ENCODE data around the gene CAB39. TPM values are rescaled to one million over a fixed set of nuclear protein-coding genes. Genes with fewer than 3 reads are reported as not detected.

Gene CAB39
- total and polyA plus RNA-seq, 2 of the 8 experiments (the other 6 are each of a cell fraction or from before 2014, with no cell fraction given) = 16.4 to 50.5 TPM

- TF ChIP-seq BACH1 (IDR thresholded peaks at IDR 0.05; ENCODE audit: low read length) = no peak
- no peak for TF ChIP-seq SIX5 (IDR thresholded peaks at IDR 0.05; ENCODE audit: low read depth, low read length)
- no peak for TF ChIP-seq CBX8 (IDR thresholded peaks at IDR 0.05; ENCODE audit: borderline replicate concordance, low read depth, low read length)
- no peak for TF ChIP-seq CHD1 (IDR thresholded peaks at IDR 0.05; ENCODE audit: low read depth, low read length)
- TF ChIP-seq SAP30 (IDR thresholded peaks at IDR 0.05; ENCODE audit: insufficient read depth, insufficient replicate concordance, low read length) = no peak
- peak; percentile 31; the same call in 1 of the 2 replicates for TF ChIP-seq RBBP5 (IDR thresholded peaks at IDR 0.05; ENCODE audit: borderline replicate concordance, low read depth, low read length)
- TF ChIP-seq EZH2 (IDR thresholded peaks at IDR 0.05; ENCODE audit: low read depth, low read length, severe bottlenecking) = no peak
- no peak for TF ChIP-seq SP2 (IDR thresholded peaks at IDR 0.05; ENCODE audit: low read length)
- TF ChIP-seq ATF3 (IDR thresholded peaks at IDR 0.05; ENCODE audit: insufficient read depth, low read depth, low read length) = no peak
- no peak for TF ChIP-seq CHD2 (IDR thresholded peaks at IDR 0.05; ENCODE audit: low read length)
- no peak for TF ChIP-seq RNF2 (IDR thresholded peaks at IDR 0.05; ENCODE audit: borderline replicate concordance, low read depth, low read length, missing control alignments, poor library complexity, severe bottlenecking)
- no peak for TF ChIP-seq GTF2F1 (IDR thresholded peaks at IDR 0.05; ENCODE audit: borderline replicate concordance, low read depth, low read length)
- TF ChIP-seq SP4 (IDR thresholded peaks at IDR 0.05; ENCODE audit: low read length) = no peak
- no peak for TF ChIP-seq JUN (IDR thresholded peaks at IDR 0.05; ENCODE audit: low read depth, low read length)
- TF ChIP-seq POLR2AphosphoS5 (IDR thresholded peaks at IDR 0.05; ENCODE audit: low read depth, low read length) = no peak
Observed at GRCh38 chr2:230712443-230713330, at the start of gene CAB39 (continued).

Data from H1 (cell line).